ENCODE data around the gene SH2D6. TPM values are rescaled to one million over a fixed set of nuclear protein-coding genes. Genes with fewer than 3 reads are reported as not detected.
"Not testable (repeated sequence)": the region's sequence is repeated elsewhere in the genome, so short reads cannot be mapped to it uniquely, and the experiment has no call there.

The SH2D6 gene
- total and polyA plus RNA-seq, 2 of the 8 experiments (the other 6 are each of a cell fraction or from before 2014, with no cell fraction given) = 0.42 TPM; not detected in 1

DNA sequence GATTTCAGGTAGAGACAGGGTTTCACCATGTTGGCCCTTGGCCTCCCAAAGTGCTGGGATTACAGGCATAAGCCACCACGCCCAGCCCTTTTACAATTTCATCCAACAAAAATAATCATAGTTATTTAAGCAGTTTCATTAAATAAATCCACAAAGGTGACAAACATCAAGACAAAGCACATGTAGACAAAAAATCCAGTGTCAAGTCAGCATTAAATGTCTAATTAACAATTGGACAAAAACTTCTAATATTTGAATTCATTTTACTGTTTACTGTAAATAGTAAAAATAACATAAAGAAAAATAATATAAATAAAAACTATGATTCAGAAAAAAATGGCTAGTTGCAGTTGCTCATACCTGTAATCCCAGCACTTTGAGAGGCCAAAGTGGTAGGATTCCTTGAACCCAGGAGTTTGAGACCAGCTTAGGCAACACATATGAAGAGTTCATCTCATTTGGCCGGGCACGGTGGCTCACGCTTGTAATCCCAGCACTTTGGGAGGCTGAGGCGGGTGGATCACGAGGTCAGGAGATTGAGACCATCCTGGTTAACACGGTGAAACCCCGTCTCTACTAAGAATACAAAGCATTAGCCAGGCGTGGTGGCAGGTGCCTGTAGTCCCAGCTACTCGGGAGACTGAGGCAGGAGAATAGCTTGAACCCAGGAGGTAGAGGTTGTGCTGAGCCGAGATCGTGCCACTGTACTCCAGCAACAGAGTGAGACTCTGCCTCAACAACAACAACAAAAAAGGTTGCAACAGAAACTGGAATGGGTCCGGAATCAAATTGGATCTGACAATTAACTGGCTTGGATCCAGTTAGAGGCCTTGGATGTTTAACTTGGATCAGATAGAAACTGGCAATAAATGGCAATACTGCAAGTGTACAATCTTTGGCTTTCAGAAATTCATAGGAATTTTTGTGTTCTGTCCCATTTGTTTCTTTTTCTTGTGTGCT lies 63.6 kb downstream of the SH2D6 start (continued):
- TF ChIP-seq YY1 (IDR thresholded peaks at IDR 0.05; ENCODE audit: low read depth, low read length) (no peak), E2F6 (IDR thresholded peaks at IDR 0.05) (no peak), CBX8 (IDR thresholded peaks at IDR 0.05; ENCODE audit: borderline replicate concordance, low read depth, low read length) (no peak), SIX5 (IDR thresholded peaks at IDR 0.05; ENCODE audit: low read depth, low read length) (no peak), JUN (IDR thresholded peaks at IDR 0.05; ENCODE audit: low read depth, low read length) (no peak), CBX5 (IDR thresholded peaks at IDR 0.05; ENCODE audit: low read depth, low read length) (no peak)

DNA sequence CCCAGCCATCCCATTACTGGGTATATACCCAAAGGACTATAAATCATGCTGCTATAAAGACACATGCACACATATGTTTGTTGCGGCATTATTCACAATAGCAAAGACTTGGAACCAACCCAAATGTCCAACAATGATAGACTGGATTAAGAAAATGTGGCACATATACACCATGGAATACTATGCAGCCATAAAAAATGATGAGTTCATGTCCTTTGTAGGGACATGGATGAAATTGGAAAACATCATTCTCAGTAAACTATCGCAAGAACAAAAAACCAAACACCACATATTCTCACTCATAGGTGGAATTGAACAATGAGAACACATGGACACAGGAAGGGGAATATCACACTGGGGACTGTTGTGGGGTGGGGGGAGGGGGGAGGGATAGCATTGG lies 66.1 kb downstream of the SH2D6 start:
- H3K27ac ChIP-seq (ENCODE audit: low read depth, low read length); H2BK12ac ChIP-seq (ENCODE audit: low read depth, low read length); H3K79me2 ChIP-seq (ENCODE audit: control insufficient read depth in 1 of 2, insufficient read depth in 2 of 2, low read length in 2 of 2); H2AK5ac ChIP-seq (ENCODE audit: low read depth, low read length); DNase-seq (ENCODE audit: low read depth in 1 of 2, low spot score in 2 of 2); H2BK120ac ChIP-seq (replicated peaks; ENCODE audit: low read depth, low read length); H2BK5ac ChIP-seq (ENCODE audit: low read depth, low read length); H3K36me3 ChIP-seq (ENCODE audit: control insufficient read depth in 2 of 4, insufficient read depth in 4 of 4, low read length in 3 of 4); H3K4ac ChIP-seq (replicated peaks; ENCODE audit: insufficient read length, low read depth, low read length); H4K91ac ChIP-seq (replicated peaks; ENCODE audit: insufficient read length, low read length); H3K4me3 ChIP-seq (ENCODE audit: extremely low read depth in 1 of 4, insufficient read depth in 2 of 4, low read depth in 3 of 4, low read length in 4 of 4); H2BK20ac ChIP-seq (ENCODE audit: low read length); H3K9ac ChIP-seq (replicated peaks in 1 of 4; ENCODE audit: extremely low read depth in 1 of 4, low read depth in 3 of 4, low read length in 3 of 4); H3K56ac ChIP-seq (replicated peaks; ENCODE audit: insufficient read length, low read depth, low read length); POLR2A ChIA-PET (ENCODE audit: partially characterized antibody); H3K14ac ChIP-seq (ENCODE audit: insufficient read length); FAIRE-seq; H3K23me2 ChIP-seq (ENCODE audit: low read depth, low read length); H3K9me3 ChIP-seq (ENCODE audit: insufficient read depth in 2 of 2, low read depth in 1 of 2, low read length in 1 of 2); H3K18ac ChIP-seq (ENCODE audit: extremely low read depth, low read length); H4K20me1 ChIP-seq (replicated peaks in 1 of 2; ENCODE audit: control insufficient read depth in 1 of 2, insufficient read depth in 2 of 2, low read length in 2 of 2); H3K23ac ChIP-seq (ENCODE audit: insufficient read length); H4K5ac ChIP-seq (ENCODE audit: insufficient read length, low read depth, low read length); H3K4me2 ChIP-seq (ENCODE audit: insufficient read depth in 1 of 2, low read depth in 2 of 2, low read length in 2 of 2); H4K8ac ChIP-seq (ENCODE audit: extremely low read depth, insufficient read depth, low read length); H2AFZ ChIP-seq (ENCODE audit: low read length); H3K79me1 ChIP-seq (ENCODE audit: low read depth, low read length); H2BK15ac ChIP-seq (ENCODE audit: low read length); H3K4me1 ChIP-seq (replicated peaks in 1 of 4; ENCODE audit: control insufficient read depth in 3 of 4, insufficient read depth in 4 of 4, low read length in 3 of 4); H3K27me3 ChIP-seq (replicated peaks in 1 of 4; ENCODE audit: control insufficient read depth in 3 of 4, extremely low read depth in 1 of 4, insufficient read depth in 3 of 4, low read length in 3 of 4): not testable (repeated sequence)
- 100% methylated on average over 1 of the region's 2 CpGs; no CpG with 5 or more reads in 1 of the 2 experiments for WGBS, 2 experiments (ENCODE audit: extremely low coverage in 1 of 2, insufficient coverage in 1 of 2, insufficient read length in 1 of 2, insufficient replicate concordance in 2 of 2, low coverage in 1 of 2, low lambda C conversion rate in 2 of 2, missing lambda C conversion rate in 1 of 2)
- CTCF ChIA-PET (ENCODE audit: partially characterized antibody) = interaction anchor here (1.0 to 1.8 kb wide), 2 partner anchors 11 to 63 kb away, joined by 3 to 4 read pairs; no protein-coding TSS in a partner anchor

Measured in H1 (cell line).